ENCODE measurements around the gene OVCH1.

Gene OVCH1, protein sequence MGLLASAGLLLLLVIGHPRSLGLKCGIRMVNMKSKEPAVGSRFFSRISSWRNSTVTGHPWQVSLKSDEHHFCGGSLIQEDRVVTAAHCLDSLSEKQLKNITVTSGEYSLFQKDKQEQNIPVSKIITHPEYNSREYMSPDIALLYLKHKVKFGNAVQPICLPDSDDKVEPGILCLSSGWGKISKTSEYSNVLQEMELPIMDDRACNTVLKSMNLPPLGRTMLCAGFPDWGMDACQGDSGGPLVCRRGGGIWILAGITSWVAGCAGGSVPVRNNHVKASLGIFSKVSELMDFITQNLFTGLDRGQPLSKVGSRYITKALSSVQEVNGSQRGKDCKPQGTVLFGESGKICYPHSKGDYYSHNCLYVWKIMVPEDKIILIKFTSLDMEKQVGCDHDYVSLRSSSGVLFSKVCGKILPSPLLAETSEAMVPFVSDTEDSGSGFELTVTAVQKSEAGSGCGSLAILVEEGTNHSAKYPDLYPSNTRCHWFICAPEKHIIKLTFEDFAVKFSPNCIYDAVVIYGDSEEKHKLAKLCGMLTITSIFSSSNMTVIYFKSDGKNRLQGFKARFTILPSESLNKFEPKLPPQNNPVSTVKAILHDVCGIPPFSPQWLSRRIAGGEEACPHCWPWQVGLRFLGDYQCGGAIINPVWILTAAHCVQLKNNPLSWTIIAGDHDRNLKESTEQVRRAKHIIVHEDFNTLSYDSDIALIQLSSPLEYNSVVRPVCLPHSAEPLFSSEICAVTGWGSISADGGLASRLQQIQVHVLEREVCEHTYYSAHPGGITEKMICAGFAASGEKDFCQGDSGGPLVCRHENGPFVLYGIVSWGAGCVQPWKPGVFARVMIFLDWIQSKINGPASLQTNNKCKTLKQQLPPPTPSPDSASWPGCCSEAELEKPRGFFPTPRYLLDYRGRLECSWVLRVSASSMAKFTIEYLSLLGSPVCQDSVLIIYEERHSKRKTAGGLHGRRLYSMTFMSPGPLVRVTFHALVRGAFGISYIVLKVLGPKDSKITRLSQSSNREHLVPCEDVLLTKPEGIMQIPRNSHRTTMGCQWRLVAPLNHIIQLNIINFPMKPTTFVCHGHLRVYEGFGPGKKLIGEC

DNA sequence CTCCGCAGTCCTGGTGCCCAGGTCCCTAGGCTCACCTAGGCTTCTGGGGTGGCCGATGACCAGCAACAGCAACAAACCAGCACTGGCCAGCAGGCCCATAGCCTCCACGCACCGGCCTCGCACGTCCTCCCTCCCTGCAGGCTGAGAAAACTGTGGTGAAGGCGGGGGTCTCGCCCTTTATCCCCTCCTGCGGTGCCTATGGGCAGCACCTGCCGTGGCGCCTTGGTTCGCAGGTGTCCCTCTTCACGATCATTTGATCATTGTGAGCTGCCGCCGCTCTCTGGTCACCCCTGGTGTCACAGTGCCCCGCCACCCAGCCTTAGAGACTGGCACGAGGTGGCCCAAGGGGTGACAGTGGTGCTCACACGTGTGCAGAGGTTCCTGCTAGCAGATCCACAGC, at the start of gene OVCH1:
Gene OVCH1 (minus strand): TSS at position 99 of the 400 bp plus-strand sequence. CDS start 0 bp downstream, at position 99.
- Histone ChIP-seq H3K4me3 (no peak within 1 kb of the TSS), H3K9ac (no peak within 1 kb of the TSS), H3K9me3 (no peaks in the 10 kb centered on the region), H3K27ac (no peak within 1 kb of the TSS), H3K4me2 (no peak within 1 kb of the TSS), H3K36me3 (no peaks in the 10 kb centered on the region), H3K27me3 (no peaks in the 10 kb centered on the region), H3K4me1 (no peaks in the 10 kb centered on the region), H4K20me1 (no peaks in the 10 kb centered on the region)
- TF ChIP-seq Cebpa-rat (IDR thresholded peaks at IDR 0.05): no peak

DNA sequence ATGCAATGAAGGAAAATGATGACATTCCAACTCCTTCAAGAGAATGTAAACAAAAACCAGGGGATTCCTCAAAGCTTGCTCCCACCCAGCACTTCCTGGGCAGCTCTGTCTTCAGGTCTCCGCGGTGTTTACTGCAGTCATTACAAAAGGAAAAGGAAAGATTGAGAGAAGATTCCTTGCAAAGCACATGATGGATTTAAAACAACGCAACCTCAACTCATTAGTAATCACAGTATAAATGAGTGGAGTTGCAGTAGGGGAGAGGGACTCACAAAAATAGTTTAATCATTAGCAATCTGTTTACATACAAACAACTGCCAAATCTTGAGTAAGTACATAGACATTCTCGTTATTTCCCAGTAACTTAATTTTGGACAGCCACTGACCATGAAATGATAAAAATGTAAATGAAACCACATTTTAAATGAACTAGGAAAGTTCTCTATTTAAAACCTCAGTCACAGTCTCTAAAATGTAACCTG, 49.7 kb upstream of the OVCH1 start:
- no peak overlapping the region for H3K27ac ChIP-seq
- no peaks in the 10 kb centered on the region for H3K4me1 ChIP-seq
- H3K36me3 ChIP-seq: no peaks in the 10 kb centered on the region
- no peaks in the 10 kb centered on the region for H3K9me3 ChIP-seq
- no peak overlapping the region for H3K4me3 ChIP-seq
- H4K20me1 ChIP-seq: no peaks in the 10 kb centered on the region
- no peaks in the 10 kb centered on the region for H3K27me3 ChIP-seq
- H3K9ac ChIP-seq: no peak overlapping the region
- H3K4me2 ChIP-seq: no peak overlapping the region
- no peak for TF ChIP-seq Cebpa-rat (IDR thresholded peaks at IDR 0.05)

DNA sequence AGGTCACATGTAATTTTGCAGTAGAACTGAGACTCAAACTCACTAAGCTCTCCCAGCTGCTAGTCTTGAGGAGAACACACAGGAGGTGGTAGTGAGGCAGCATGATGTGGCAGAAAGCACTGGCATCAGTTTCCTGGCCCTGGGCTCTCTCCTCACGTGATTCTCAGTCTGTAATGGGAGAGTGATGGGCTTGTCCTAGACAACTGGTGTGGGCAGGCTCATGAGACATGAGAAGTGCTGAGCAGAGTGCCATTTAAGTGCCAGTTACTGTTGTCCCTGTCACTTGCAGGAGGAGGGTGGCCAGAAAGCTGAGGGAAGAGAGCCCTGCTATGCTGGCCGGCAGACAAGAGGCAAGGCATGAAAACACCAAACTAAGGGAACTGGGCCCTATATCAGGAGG, 48.5 kb upstream of the OVCH1 start:
- no peaks in the 10 kb centered on the region for H3K9me3 ChIP-seq
- TF ChIP-seq Cebpa-rat (IDR thresholded peaks at IDR 0.05): no peak
- H3K27ac ChIP-seq: no peak overlapping the region
- H3K9ac ChIP-seq: no peak overlapping the region
- no peaks in the 10 kb centered on the region for H3K4me1 ChIP-seq
- H3K4me3 ChIP-seq: no peak overlapping the region
- no peaks in the 10 kb centered on the region for H3K27me3 ChIP-seq
- H3K4me2 ChIP-seq: no peak overlapping the region
- no peaks in the 10 kb centered on the region for H3K36me3 ChIP-seq
- H4K20me1 ChIP-seq: no peaks in the 10 kb centered on the region

DNA sequence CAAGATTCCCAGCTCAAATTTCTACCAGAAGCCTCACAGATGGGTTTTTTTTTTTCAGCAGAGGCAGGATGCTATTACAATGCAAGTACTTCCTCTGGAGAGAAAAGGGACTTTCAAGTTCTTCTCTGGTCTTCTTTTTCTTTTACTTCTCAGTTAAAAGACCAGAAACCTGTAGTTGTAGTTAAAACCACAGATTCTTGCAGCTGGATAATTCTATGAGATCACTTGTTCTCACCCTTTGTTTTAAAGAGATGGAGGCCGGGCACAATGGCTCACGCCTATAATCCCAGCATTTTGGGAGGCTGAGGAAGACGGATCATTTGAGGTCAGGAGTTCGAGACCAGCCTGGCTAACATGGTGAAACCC, 47.6 kb upstream of the OVCH1 start:
- Histone ChIP-seq H3K4me2 (no peak overlapping the region), H3K27ac (no peak overlapping the region), H3K4me3 (no peak overlapping the region), H3K9me3 (no peaks in the 10 kb centered on the region), H3K27me3 (no peaks in the 10 kb centered on the region), H4K20me1 (no peaks in the 10 kb centered on the region), H3K4me1 (no peaks in the 10 kb centered on the region), H3K9ac (no peak overlapping the region), H3K36me3 (no peaks in the 10 kb centered on the region)
- no peak for TF ChIP-seq Cebpa-rat (IDR thresholded peaks at IDR 0.05)

DNA sequence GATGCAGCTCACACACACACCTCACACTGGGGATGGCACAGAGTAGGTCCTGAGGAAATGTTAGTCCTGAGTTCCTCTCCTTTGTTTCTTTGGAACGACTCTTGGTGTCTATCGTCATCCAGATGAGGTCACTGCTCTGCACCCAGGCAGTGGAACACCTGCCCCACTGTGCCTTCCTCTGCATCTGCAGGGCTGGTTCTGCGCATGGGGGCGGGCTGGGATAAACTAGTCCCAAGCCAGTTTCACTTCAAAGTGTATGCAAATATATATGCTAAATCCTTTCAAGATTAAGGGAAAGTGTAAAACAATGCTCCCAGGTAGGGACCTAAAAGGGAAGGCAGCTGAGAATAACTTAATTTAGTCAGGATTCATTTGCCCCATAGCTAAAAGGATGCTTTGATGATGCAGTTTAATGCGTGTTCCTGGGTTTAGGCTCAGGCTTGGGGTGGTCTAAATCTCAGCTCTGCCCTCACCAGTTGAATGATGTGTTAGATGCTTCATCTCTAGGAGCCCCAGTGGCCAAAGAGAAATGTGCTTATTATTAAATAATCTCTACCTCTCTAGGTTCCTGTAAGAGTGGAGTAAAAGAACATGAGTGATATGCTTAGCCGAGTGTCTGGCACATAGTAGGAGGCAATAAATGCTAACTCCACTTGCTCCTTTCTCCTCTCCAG, 47.1 kb upstream of the OVCH1 start:
- Histone ChIP-seq H3K27me3 (no peaks in the 10 kb centered on the region), H3K4me1 (no peaks in the 10 kb centered on the region), H3K4me3 (no peak overlapping the region), H3K9ac (no peak overlapping the region), H4K20me1 (no peaks in the 10 kb centered on the region), H3K27ac (no peak overlapping the region), H3K9me3 (no peaks in the 10 kb centered on the region), H3K4me2 (no peak overlapping the region), H3K36me3 (no peaks in the 10 kb centered on the region)
- no peak for TF ChIP-seq Cebpa-rat (IDR thresholded peaks at IDR 0.05)

DNA sequence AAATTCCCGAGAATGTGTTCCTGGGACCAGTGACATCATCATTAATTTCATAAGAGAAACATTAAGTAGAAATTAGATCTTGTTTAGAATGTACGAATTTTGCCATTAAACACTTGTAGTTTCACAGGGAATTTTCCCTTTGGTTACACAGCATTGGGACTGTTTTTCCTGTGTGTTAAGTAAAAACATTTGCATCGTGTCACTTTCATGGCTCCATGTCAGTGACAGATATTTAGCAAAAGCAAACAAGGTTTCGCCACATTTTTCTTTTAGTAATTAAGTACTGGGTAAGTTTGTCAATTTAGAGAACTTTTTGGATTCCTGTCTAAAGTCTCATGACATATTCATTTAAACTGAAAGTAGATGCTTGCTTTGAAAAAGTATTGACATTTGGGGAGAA, 45.5 kb upstream of the OVCH1 start:
- no peaks in the 10 kb centered on the region for H3K4me1 ChIP-seq
- no peaks in the 10 kb centered on the region for H3K36me3 ChIP-seq
- H3K4me2 ChIP-seq: no peak overlapping the region
- H3K27me3 ChIP-seq: no peaks in the 10 kb centered on the region
- H4K20me1 ChIP-seq: no peaks in the 10 kb centered on the region
- no peak overlapping the region for H3K4me3 ChIP-seq
- H3K27ac ChIP-seq: no peak overlapping the region
- H3K9ac ChIP-seq: no peak overlapping the region
- TF ChIP-seq Cebpa-rat (IDR thresholded peaks at IDR 0.05): no peak
- H3K9me3 ChIP-seq: no peaks in the 10 kb centered on the region

DNA sequence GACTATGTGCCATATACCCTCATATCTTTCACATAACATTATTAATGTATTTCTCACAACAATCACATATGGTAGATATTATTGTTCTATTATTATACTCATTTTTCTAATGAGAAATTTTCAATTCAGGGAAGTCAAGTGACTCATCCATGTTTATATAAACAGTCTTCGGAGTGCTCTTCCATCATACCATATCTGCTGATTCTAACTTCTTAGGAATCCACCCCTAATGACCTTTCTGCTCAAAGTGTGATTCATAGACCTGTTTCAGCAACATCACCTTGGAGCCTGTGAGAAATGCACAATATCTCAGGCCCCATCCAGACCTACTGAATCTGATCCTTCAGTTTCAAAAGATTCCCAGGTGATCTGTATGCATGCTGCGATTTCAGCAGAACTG, 39.8 kb upstream of the OVCH1 start:
- Histone ChIP-seq H3K4me1 (no peaks in the 10 kb centered on the region), H3K27me3 (no peaks in the 10 kb centered on the region), H3K9ac (no peak overlapping the region), H3K4me3 (no peak overlapping the region), H3K9me3 (no peaks in the 10 kb centered on the region), H4K20me1 (no peaks in the 10 kb centered on the region), H3K36me3 (no peaks in the 10 kb centered on the region), H3K4me2 (no peak overlapping the region), H3K27ac (no peak overlapping the region)
- TF ChIP-seq Cebpa-rat (IDR thresholded peaks at IDR 0.05): no peak

DNA sequence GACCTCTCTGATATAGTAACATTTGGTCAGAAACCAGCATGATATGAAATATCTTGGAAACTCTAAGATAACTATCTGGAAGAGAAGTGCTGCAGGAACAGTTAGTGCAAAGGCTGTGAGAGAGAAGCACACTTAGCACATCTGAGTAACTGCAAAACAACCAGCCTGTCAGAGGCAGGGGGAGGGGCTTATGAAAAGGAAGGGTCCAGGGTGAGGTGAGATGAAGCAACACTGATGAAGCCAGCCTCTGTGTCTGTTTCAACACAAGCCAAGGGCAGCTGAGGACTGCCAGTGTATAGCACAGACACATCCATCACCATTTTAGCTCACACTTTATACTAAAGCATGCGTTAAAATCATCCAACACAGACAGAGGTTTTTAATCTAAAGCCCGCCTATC, 37.4 kb upstream of the OVCH1 start:
- no peaks in the 10 kb centered on the region for H3K36me3 ChIP-seq
- H3K27ac ChIP-seq: no peak overlapping the region
- no peaks in the 10 kb centered on the region for H4K20me1 ChIP-seq
- no peaks in the 10 kb centered on the region for H3K4me1 ChIP-seq
- H3K4me3 ChIP-seq: no peak overlapping the region
- H3K27me3 ChIP-seq: no peaks in the 10 kb centered on the region
- H3K4me2 ChIP-seq: no peak overlapping the region
- no peak for TF ChIP-seq Cebpa-rat (IDR thresholded peaks at IDR 0.05)
- no peak overlapping the region for H3K9ac ChIP-seq
- no peaks in the 10 kb centered on the region for H3K9me3 ChIP-seq

DNA sequence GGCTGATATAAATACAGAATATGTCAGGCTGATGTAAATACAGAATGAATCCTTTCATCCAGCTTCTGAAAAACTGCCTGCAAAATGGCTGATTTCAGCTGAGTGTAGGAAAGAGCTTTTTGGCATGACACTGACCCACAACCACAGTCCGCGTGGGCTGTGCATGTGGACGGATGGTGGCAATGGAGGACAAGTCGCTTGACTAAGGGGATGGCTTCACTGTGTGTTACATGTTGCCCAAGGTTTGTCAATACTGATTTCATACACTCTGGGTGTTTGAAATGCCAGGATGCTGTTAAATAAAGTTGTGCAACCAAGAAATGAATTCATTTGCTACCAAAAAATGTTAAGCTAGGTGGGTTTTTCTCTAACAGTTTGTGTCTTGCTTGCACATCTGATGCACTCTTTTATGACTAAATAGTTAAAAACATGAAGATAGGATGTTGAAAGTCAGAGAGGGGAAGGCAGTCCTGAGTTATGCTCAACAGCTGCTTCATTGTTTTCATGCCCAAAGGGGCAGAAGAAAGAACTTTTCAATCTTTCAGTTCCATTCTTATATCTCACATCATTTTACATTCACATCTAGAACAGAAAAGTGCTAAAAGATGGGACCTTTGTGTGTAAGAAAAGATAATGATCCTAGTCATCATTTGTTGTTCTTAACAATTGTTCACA, 36.5 kb upstream of the OVCH1 start:
- H3K9ac ChIP-seq: no peak overlapping the region
- no peaks in the 10 kb centered on the region for H3K27me3 ChIP-seq
- H3K9me3 ChIP-seq: no peaks in the 10 kb centered on the region
- no peak for TF ChIP-seq Cebpa-rat (IDR thresholded peaks at IDR 0.05)
- no peak overlapping the region for H3K27ac ChIP-seq
- H3K4me3 ChIP-seq: no peak overlapping the region
- no peaks in the 10 kb centered on the region for H3K4me1 ChIP-seq
- no peak overlapping the region for H3K4me2 ChIP-seq
- no peaks in the 10 kb centered on the region for H3K36me3 ChIP-seq
- H4K20me1 ChIP-seq: no peaks in the 10 kb centered on the region

Measured in BLaER1 (cell line).